ENCODE results near the gene E2F4.
A peak's percentile ranks its signal among the peaks of the same experiment; 100 is the strongest.

Gene E2F4

DNA sequence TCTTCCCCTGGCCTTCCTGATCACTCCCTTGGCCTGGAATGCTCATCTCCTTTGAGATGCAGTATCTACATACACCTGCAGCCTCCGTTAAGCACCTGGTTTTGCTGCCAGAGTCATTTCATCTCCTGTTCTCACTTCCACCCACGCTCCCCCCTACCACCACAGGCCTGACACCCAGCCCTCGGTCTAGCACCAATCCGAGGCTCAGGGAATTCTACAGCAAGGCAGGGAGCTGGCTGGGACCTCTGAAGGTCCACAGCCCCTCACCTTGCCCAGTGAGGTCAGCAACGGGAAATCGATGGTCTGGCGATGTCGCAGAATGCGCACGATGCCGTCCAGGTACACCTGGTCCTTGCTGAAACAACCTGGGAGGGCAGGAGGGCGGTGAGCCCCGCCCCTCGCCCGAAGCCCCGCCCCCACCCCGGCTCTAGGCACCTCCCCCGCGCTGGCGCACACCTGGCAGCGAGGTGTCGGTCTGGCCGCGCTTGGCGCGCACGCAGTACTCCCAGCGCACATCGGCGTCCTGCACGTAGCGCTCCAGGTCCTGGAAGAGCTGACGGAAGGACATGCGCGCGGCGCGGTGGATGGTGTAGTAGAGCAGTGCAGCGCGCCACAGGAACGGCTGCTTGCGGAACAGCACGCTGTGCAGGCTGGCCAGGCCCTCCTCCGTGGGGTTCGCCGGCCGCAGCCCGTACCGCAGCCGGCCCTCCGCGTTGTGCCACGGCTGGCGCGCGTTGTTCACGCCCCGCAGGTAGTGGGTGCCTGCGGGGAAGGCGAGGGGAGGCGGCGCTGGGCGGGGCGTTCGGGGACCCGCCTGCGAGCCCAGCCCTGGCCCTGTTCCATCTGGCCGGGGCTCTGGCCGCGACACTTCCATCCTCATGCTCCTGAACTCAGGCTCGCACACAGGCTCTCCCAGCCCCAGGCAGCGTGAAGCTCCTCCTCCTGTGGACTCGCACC is 13.9 kb upstream of the E2F4 start:
- TF ChIP-seq, protein P1, sequence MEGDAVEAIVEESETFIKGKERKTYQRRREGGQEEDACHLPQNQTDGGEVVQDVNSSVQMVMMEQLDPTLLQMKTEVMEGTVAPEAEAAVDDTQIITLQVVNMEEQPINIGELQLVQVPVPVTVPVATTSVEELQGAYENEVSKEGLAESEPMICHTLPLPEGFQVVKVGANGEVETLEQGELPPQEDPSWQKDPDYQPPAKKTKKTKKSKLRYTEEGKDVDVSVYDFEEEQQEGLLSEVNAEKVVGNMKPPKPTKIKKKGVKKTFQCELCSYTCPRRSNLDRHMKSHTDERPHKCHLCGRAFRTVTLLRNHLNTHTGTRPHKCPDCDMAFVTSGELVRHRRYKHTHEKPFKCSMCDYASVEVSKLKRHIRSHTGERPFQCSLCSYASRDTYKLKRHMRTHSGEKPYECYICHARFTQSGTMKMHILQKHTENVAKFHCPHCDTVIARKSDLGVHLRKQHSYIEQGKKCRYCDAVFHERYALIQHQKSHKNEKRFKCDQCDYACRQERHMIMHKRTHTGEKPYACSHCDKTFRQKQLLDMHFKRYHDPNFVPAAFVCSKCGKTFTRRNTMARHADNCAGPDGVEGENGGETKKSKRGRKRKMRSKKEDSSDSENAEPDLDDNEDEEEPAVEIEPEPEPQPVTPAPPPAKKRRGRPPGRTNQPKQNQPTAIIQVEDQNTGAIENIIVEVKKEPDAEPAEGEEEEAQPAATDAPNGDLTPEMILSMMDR (conservative IDR thresholded peaks at IDR 0.05; ENCODE audit: low read depth, low read length), result no peak
- peak overlapping the region; percentile 43 for H3K4me3 ChIP-seq (ENCODE audit: low read length)
- DNase-seq (ENCODE audit: low read depth), result no peak

DNA sequence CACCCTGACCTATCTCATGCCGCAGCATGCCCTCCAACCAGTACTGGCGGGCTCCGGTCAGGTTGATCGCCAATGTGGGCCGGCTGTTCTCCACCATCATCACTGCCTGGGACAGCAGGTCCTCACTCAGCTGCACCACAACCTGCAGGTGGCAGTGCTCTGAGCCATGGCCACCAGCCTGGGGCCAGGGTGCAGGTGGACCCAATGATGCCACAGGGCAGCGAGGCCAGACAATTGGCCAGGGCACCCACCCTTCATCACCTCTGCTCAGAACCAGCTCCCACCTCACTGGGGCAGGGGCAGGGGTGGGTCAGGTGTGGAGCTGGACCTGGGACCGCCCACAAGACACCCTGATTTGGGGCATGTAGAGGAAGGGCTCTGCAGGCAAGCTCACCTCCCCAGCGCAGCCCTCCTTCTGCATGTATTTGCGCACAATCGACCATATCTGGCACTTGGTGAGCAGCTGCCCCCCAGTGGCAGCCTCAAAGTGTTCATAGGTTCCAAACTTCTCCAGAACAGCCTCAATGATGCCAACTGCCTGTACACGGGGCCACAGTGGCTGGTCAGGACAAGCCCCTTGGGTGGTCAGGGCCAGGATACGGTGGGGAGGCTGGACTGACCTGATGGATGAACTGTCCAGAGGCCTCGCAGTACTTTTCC is 12.4 kb upstream of the E2F4 start:
- TF ChIP-seq, protein P1 (conservative IDR thresholded peaks at IDR 0.05; ENCODE audit: low read depth, low read length), result peak; percentile 18
- no peak for DNase-seq (ENCODE audit: low read depth)
- H3K4me3 ChIP-seq (ENCODE audit: low read length), result no peak overlapping the region

DNA sequence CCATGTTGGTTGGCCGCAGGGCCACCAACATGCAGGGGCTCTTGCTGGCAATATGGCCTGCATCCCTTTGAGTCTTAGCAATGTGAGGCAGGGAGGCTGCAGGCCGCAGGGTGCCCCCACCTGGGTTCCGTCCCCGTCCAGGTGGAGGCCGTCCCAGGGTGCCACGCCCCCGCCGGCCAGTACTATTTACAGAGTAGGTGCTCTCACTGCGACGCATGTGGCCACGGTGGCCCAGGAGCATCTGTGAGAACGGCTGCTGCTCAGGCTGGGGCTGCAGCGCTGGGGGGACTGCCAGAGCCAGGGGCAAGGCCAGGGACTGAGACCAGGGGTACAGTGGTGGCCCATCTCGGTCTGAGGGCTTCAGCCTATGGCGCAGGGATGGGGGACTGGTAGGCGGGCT is 11.8 kb upstream of the E2F4 start:
- no peak for DNase-seq (ENCODE audit: low read depth)
- TF ChIP-seq, protein P1 (conservative IDR thresholded peaks at IDR 0.05; ENCODE audit: low read depth, low read length), result no peak
- H3K4me3 ChIP-seq (ENCODE audit: low read length), result no peak overlapping the region

DNA sequence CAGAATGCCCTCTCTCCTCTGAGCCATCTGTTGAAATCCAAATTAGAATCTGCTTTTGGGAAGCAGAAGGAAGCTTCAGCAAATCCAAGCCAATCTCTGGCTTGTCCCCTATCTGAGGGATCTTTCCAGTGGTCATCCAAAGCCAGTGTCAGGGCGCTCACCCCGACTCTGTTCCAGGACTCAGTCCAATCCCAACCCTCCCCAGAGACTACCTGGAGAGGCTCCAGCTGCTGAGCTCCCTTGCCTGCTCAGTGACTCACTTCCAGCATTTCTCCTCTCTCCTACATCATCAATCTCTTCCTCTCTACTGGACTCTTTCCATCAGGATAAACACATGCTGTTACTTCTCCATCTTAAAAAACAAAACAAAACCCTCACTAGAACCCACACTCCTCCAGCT is 10.6 kb upstream of the E2F4 start:
- H3K4me3 ChIP-seq (ENCODE audit: low read length), result no peak overlapping the region
- no peak for DNase-seq (ENCODE audit: low read depth)
- TF ChIP-seq, protein P1 (conservative IDR thresholded peaks at IDR 0.05; ENCODE audit: low read depth, low read length), result no peak

DNA sequence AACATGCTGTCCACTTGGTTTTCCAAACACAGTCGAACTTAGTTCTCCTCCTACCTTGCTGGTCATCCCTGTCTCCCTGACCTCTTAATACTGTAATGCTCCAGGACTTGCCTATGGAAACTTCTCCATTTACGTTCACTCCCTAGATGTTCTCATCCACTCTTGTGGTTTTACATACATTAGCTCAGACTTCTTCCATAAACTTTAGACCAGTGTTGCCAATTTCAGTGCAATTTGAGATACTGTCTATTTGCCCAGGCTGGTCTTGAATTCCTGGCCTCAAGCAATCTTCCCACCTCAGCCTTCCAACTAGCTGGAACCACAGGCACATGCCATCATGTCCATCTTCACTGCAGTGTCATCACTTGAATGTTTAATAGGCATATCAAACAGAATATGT is 9.7 kb upstream of the E2F4 start:
- TF ChIP-seq, protein P1 (conservative IDR thresholded peaks at IDR 0.05; ENCODE audit: low read depth, low read length), result no peak
- no peak for DNase-seq (ENCODE audit: low read depth)
- no peak overlapping the region for H3K4me3 ChIP-seq (ENCODE audit: low read length)

DNA sequence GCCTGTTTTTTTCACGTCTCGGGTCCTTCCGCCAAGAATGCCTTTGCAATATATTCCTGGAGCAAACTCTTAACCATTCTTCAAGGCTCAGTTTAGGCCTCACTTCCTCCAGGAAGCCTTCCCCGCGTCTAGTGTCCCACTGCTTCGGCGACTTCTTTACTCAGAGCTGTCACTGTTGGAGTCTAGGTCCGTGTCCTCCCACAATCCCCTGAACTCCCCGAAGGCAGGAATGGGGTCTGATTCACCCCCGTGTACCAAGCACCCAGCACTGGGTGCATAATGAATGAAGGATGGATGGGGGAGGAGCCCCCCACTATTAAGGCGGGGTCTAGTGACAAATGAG is 8.7 kb upstream of the E2F4 start:
- peak overlapping the region; percentile 45 for H3K4me3 ChIP-seq (ENCODE audit: low read length)
- TF ChIP-seq, protein P1 (conservative IDR thresholded peaks at IDR 0.05; ENCODE audit: low read depth, low read length), result no peak
- no peak for DNase-seq (ENCODE audit: low read depth)
